Loucy (cell line): ENCODE measurements around the gene CCNJL.

Experiments
- EZH2phosphoT487 ChIP-seq: fragments of 200-600 bp; IDR thresholded peaks from 2 replicates; pipeline ENCODE4 v1.6.1; 2018; ENCODE audit warnings: antibody characterized with exemption, mild to moderate bottlenecking, moderate library complexity, borderline replicate concordance
- TF ChIP-seq, protein P1 (sequence below): fragments of 200-600 bp; sonication (generic); conservative IDR thresholded peaks from 2 replicates; pipeline ENCODE4 v1.5.1; 2014; ENCODE audit warnings: mild to moderate bottlenecking, antibody characterized with exemption, low read length

DNA sequence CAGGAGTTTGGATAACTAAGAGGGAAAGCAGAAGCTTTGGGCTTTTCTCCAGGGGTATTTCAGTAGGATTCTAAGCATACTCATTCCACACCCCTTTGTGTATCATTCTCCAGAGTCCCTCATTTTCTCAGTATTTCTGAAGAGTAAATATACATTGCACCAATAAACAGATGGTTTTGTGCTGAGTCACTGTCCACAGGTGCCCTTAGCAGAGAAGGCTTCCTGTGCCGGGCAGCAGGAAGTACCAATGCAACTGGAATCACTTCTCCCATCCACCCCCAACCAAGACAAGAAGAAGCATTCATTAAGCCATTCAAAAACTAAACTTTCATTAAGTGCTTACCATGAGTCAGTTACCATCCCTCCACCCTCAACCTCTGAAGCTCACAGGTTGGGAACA is 3.6 kb upstream of the CCNJL start:
- TF ChIP-seq, protein P1, sequence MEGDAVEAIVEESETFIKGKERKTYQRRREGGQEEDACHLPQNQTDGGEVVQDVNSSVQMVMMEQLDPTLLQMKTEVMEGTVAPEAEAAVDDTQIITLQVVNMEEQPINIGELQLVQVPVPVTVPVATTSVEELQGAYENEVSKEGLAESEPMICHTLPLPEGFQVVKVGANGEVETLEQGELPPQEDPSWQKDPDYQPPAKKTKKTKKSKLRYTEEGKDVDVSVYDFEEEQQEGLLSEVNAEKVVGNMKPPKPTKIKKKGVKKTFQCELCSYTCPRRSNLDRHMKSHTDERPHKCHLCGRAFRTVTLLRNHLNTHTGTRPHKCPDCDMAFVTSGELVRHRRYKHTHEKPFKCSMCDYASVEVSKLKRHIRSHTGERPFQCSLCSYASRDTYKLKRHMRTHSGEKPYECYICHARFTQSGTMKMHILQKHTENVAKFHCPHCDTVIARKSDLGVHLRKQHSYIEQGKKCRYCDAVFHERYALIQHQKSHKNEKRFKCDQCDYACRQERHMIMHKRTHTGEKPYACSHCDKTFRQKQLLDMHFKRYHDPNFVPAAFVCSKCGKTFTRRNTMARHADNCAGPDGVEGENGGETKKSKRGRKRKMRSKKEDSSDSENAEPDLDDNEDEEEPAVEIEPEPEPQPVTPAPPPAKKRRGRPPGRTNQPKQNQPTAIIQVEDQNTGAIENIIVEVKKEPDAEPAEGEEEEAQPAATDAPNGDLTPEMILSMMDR = no peak
- no peak for TF ChIP-seq EZH2phosphoT487
